Kidney (tissue), 14 donors: ENCODE data around the gene KCTD11. TPM values are rescaled to one million over a fixed set of nuclear protein-coding genes. Genes with fewer than 3 reads are reported as not detected.
A peak's percentile ranks its signal among the peaks of the same experiment; 100 is the strongest.

Experiments used
- DNase-seq, 5 donors: peaks; one replicate each; pipeline ENCODE4 v3.0.0-alpha.2; 2013 to 2020
- FAIRE-seq: peaks from 2 replicates; lab custom pipeline; 2012; peaks lifted over from hg19 to GRCh38; lab: Jason Lieb, UNC
- H3K27ac ChIP-seq, 2 donors: one replicate each; pipeline ENCODE4 v1.7.0; 2013; ENCODE audit warnings: low read depth in 2 of 2, low read length in 2 of 2, inconsistent platforms in 1 of 2
- H3K27me3 ChIP-seq: one replicate; pipeline ENCODE4 v1.7.1; 2013; ENCODE audit warnings: low read length, inconsistent platforms; ENCODE audit not compliant: control insufficient read depth, insufficient read depth
- H3K36me3 ChIP-seq, 3 donors: one replicate each; pipeline versions ENCODE4 v1.7.0 to v1.7.1; 2013; ENCODE audit warnings: low read length in 3 of 3, control low read depth in 1 of 3, inconsistent platforms in 1 of 3; ENCODE audit not compliant: insufficient read depth in 3 of 3, control insufficient read depth in 2 of 3
- H3K4me1 ChIP-seq, 3 donors: one replicate each; pipeline versions ENCODE4 v1.7.0 to v1.7.1; 2013; ENCODE audit warnings: low read length in 3 of 3, inconsistent platforms in 1 of 3, low read depth in 1 of 3; ENCODE audit not compliant: control insufficient read depth in 2 of 3, insufficient read depth in 2 of 3
- H3K4me3 ChIP-seq, 3 donors: one replicate each; pipeline versions ENCODE4 v1.7.0 to v1.8.1; 2013; ENCODE audit warnings: low read length in 3 of 3, control low read depth in 1 of 3, inconsistent platforms in 1 of 3
- H3K9ac ChIP-seq, 3 donors: one replicate each; pipeline versions ENCODE4 v1.7.0 to v1.7.1; 2013; ENCODE audit warnings: low read length in 3 of 3, control low read depth in 1 of 3, inconsistent platforms in 1 of 3
- H3K9me3 ChIP-seq, 3 donors: one replicate each; pipeline versions ENCODE4 v1.7.0 to v1.7.1; 2013; ENCODE audit warnings: low read length in 3 of 3, control low read depth in 1 of 3, inconsistent platforms in 1 of 3; ENCODE audit not compliant: control insufficient read depth in 2 of 3, insufficient read depth in 1 of 3
- intact Hi-C: fragments of 100-400 bp; cut with DNase I; formaldehyde crosslinking; loops from one replicate; pipeline ENCODE4 v1.11.1; 2022
- polyA plus RNA-seq: library from polyadenylated mRNA; stranded (reverse); fragments of 350-450 nt; fragmentation: Illumina TruSeq; extraction: RNeasy Lipid Tissue Mini Kit (QIAGEN cat#74804); gene quantifications from one replicate; pipeline ENCODE4 v1.2.3, GENCODE V29; 2014; ENCODE audit warnings: low read depth, low replicate concordance; ENCODE audit not compliant: insufficient read depth
- total RNA-seq: library from RNA; stranded (reverse); fragmentation: NEBNext Ultra II Directional; extraction: Animal tissue kit (Norgen Biotek cat#: 25700); gene quantifications from one replicate; pipeline ENCODE4 v1.2.1, GENCODE V29; 2021
- TF ChIP-seq, protein P1 (sequence below): IDR thresholded peaks from 3 replicates; pipeline ENCODE4 v1.5.1; 2012; ENCODE audit warnings: mild to moderate bottlenecking, moderate library complexity, borderline replicate concordance; ENCODE audit not compliant: insufficient read depth; ENCODE audit errors: extremely low read depth
- donor health status: control.
- donor health status: control.
- donor health status: control.
- donor health status: control.
- donor health status: control.
- donor health status: DM: yes; HTN: yes; CAD: no.
- donor health status: Normal renal cell carcinoma (clear cell type).

KCTD11 gene
- total and polyA plus RNA-seq, 2 donors from 2014 or later: 7.2 to 14.4 TPM

GRCh38 chr17:7388856-7389255 lies 36.9 kb downstream of the KCTD11 start:
- H3K36me3 ChIP-seq: peaks cover 3 to 4% (median 3%) of the 10 kb centered on the region in 3 donors
- intact Hi-C loops: no loop called here
- FAIRE-seq (no peak), DNase-seq (peak in 1 of 5 donors; percentile 45)
- H3K4me3 ChIP-seq: no peak overlapping the region
- H3K9me3 ChIP-seq: no peaks in the 10 kb centered on the region
- peaks cover 0 to 4% (median 0%) of the 10 kb centered on the region in 3 donors for H3K4me1 ChIP-seq
- TF ChIP-seq, protein P1, sequence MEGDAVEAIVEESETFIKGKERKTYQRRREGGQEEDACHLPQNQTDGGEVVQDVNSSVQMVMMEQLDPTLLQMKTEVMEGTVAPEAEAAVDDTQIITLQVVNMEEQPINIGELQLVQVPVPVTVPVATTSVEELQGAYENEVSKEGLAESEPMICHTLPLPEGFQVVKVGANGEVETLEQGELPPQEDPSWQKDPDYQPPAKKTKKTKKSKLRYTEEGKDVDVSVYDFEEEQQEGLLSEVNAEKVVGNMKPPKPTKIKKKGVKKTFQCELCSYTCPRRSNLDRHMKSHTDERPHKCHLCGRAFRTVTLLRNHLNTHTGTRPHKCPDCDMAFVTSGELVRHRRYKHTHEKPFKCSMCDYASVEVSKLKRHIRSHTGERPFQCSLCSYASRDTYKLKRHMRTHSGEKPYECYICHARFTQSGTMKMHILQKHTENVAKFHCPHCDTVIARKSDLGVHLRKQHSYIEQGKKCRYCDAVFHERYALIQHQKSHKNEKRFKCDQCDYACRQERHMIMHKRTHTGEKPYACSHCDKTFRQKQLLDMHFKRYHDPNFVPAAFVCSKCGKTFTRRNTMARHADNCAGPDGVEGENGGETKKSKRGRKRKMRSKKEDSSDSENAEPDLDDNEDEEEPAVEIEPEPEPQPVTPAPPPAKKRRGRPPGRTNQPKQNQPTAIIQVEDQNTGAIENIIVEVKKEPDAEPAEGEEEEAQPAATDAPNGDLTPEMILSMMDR: no peak
- H3K27ac ChIP-seq: no peak overlapping the region
- H3K27me3 ChIP-seq: no peaks in the 10 kb centered on the region
- no peak overlapping the region for H3K9ac ChIP-seq

DNA sequence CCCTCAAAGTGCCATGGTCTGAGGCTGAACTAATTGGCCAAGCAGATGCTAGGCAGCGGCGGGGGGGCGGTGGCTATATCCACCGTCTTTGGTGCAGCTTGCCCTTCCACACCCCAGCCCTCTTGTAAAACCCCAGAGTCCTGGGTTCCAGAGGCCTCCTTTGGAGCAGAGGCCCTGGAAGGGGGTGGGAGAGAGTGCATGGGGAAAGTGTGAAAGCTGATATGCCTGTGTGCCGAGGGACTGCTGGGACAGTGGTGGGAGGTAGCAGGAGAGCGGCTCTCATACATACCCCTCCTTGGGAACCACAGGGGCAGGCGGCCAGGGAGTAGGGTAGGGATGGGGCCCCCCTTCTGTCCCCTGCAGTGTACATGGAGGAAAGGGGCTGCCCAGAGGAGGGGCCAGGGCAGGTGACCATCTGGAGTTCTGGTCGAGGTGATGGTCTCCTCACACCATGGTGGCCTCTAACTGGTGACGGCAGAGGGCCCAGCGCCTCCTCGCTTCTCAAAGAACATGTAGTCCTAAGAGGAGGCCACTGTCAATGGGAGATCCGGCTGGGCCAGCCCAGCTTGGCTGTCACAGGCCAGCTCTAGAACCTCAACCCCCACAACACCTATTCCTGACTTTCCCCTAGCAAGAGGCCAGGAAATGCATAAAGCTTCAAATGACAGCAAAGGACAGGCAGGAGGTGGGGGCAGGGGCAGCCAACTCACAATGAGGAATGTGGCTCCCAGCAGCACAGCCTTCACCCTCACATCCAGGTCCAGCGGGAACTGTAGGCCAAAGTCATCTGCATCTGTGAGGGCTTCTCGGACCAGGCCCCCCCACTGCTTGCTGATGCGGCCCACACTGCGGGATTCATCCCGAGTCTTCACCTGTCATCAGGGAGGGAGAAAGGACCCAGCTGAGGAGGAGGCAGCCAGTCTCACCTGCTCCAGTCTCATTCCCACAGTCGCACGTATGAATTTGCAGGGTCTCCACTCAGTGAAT lies 38.3 kb downstream of the KCTD11 start:
- Histone ChIP-seq H3K4me3 (no peak overlapping the region), H3K4me1 (peaks cover 0 to 8% (median 0%) of the 10 kb centered on the region in 3 donors), H3K27me3 (no peaks in the 10 kb centered on the region), H3K36me3 (peaks cover 3 to 4% (median 3%) of the 10 kb centered on the region in 3 donors), H3K9me3 (no peaks in the 10 kb centered on the region), H3K27ac (no peak overlapping the region), H3K9ac (no peak overlapping the region)
- FAIRE-seq: no peak
- DNase-seq: peak in 1 of 5 donors; percentile 55
- TF ChIP-seq, protein P1: no peak
- intact Hi-C loops: no loop called here

DNA sequence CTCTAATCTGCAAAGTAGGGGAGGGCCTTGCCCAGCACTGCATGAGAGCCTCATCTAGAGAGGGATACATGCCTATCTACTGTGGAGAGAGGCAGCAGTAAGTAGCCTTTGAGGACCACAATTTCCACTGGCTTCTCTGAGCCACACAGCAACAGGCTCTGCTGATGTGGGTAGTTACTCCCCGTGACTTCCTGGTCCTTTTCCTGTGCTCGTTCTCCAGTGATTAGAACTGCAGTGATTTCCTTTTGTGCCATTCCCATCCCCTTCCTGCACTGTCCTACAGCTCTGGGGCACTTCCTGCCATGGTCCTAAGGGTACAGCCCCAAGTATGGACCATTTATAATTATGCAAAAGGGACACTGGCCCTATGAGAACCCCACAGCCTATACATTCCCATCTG lies 39.3 kb downstream of the KCTD11 start:
- TF ChIP-seq, protein P1: no peak
- H3K27ac ChIP-seq: no peak overlapping the region
- no peaks in the 10 kb centered on the region for H3K9me3 ChIP-seq
- H3K27me3 ChIP-seq: no peaks in the 10 kb centered on the region
- intact Hi-C loops: no loop called here
- H3K4me1 ChIP-seq: peaks cover 0 to 8% (median 0%) of the 10 kb centered on the region in 3 donors
- no peak for FAIRE-seq
- peaks cover 3 to 4% (median 3%) of the 10 kb centered on the region in 3 donors for H3K36me3 ChIP-seq
- no peak overlapping the region for H3K4me3 ChIP-seq
- H3K9ac ChIP-seq: no peak overlapping the region
- no peak for DNase-seq
